HG02884 (cell line): ENCODE data around the gene POSTN.

Experiments
- ATAC-seq: cut with Tn5 transposase; IDR thresholded peaks from one replicate; pipeline ENCODE4 v1.9.1; 2021; ENCODE audit warnings: mild to moderate bottlenecking, moderate library complexity; ENCODE audit not compliant: unreplicated experiment

The POSTN gene

GRCh38 chr13:37598597-37598996, at the start of gene POSTN:
POSTN (minus strand) TSS chr13:37598768; CDS start chr13:37598726, 42 bp downstream.
- ATAC-seq, result no peak

GRCh38 chr13:37647031-37647650, 48.6 kb upstream of the POSTN start:
- no peak for ATAC-seq

GRCh38 chr13:37646531-37646930, 48.0 kb upstream of the POSTN start:
- no peak for ATAC-seq

GRCh38 chr13:37645181-37645740, 46.7 kb upstream of the POSTN start:
- ATAC-seq, result no peak

- no peak for ATAC-seq
Observed at GRCh38 chr13:37641391-37641790, 42.8 kb upstream of the POSTN start.

- no peak for ATAC-seq
Observed at GRCh38 chr13:37640499-37640898, 41.9 kb upstream of the POSTN start.

- ATAC-seq, result no peak
Observed at GRCh38 chr13:37636701-37637100, 38.1 kb upstream of the POSTN start.

- no peak for ATAC-seq
Observed at GRCh38 chr13:37632294-37632693, 33.7 kb upstream of the POSTN start.

- no peak for ATAC-seq
Observed at GRCh38 chr13:37627428-37627827, 28.9 kb upstream of the POSTN start.

- no peak for ATAC-seq
Observed at GRCh38 chr13:37621811-37622361, 23.3 kb upstream of the POSTN start.

- ATAC-seq, result no peak
Observed at GRCh38 chr13:37618554-37618953, 20.0 kb upstream of the POSTN start.

- ATAC-seq, result no peak
Observed at GRCh38 chr13:37617173-37617572, 18.6 kb upstream of the POSTN start.

GRCh38 chr13:37616131-37616530, 17.6 kb upstream of the POSTN start:
- no peak for ATAC-seq

GRCh38 chr13:37615276-37615675, 16.7 kb upstream of the POSTN start:
- no peak for ATAC-seq

GRCh38 chr13:37613638-37614037, 15.1 kb upstream of the POSTN start:
- ATAC-seq, result no peak

GRCh38 chr13:37613236-37613635, 14.7 kb upstream of the POSTN start:
- ATAC-seq, result no peak

- no peak for ATAC-seq
Observed at GRCh38 chr13:37608750-37609339, 10.3 kb upstream of the POSTN start.

- ATAC-seq, result no peak
Observed at GRCh38 chr13:37602733-37603381, 4.3 kb upstream of the POSTN start.

GRCh38 chr13:37601648-37602440, 3.3 kb upstream of the POSTN start:
- no peak for ATAC-seq

GRCh38 chr13:37599519-37599918, 951 bp upstream of the POSTN start:
- no peak for ATAC-seq

- ATAC-seq, result no peak
Observed at GRCh38 chr13:37597477-37598025, 1.0 kb downstream of the POSTN start.
